K562 (cell line): ENCODE results near the gene FAM227B. TPM values are rescaled to one million over a fixed set of nuclear protein-coding genes. Genes with fewer than 3 reads are reported as not detected.

ENCODE experiments used
- ATAC-seq: fragments of 200-7000 bp; cut with Tn5 transposase; 3 replicates; pipeline ENCODE4 v1.9.1; 2020; ENCODE audit warnings: moderate library complexity
- BruUV-seq: library from RNA; stranded (reverse); fragments of 400-500 nt; replicated peaks from 2 replicates; lab custom pipeline; 2021; lab: Mats Ljungman, UMichigan
- CTCF ChIA-PET: fragments of 300-600 bp; formaldehyde crosslinking; extraction: SDS; loops from one replicate; lab custom pipeline; 2021; ENCODE audit warnings: low intra/inter-chr PET ratio; lab: Yijun Ruan, JAX
- POLR2A ChIA-PET: fragments of 300-600, 350-650 bp; sonication (Branson Sonifier 250); formaldehyde crosslinking; extraction: SDS; loops from one replicate; lab custom pipeline; 2021; ENCODE audit warnings: antibody characterized with exemption, inconsistent platforms; lab: Yijun Ruan, JAX
- DNase-seq, 4 experiments: peaks; one replicate each; pipeline versions ENCODE4 v3.0.0 to v3.0.0-alpha.2; 2011 to 2018; ENCODE audit warnings: low spot score in 3 of 4, mixed read lengths in 3 of 4; ENCODE audit errors: extremely low read depth in 1 of 4
- FAIRE-seq: peaks from 2 replicates; lab custom pipeline; 2011; peaks lifted over from hg19 to GRCh38; lab: Jason Lieb, UNC
- H2AFZ ChIP-seq: 2 replicates; pipeline ENCODE4 v1.6.0; 2011; ENCODE audit warnings: low read depth, low read length, control low read depth, inconsistent platforms
- H3K27ac ChIP-seq: fragments of 200-600 bp; 3 replicates; pipeline ENCODE4 v1.8.0; 2011; ENCODE audit warnings: low read depth, mild to moderate bottlenecking, control low read depth, inconsistent platforms, low read length, moderate library complexity, mixed read lengths; ENCODE audit errors: extremely low read depth
- H3K27me3 ChIP-seq, 2 experiments: fragments of 300-600 bp in 1 of 2; 2 replicates in 1 of 2; 3 replicates in 1 of 2; pipeline versions ENCODE4 v1.6.0 to v1.8.0; 2011; ENCODE audit warnings: inconsistent platforms in 2 of 2, low read length in 2 of 2, mild to moderate bottlenecking in 1 of 2, mixed read lengths in 1 of 2, moderate library complexity in 1 of 2; ENCODE audit not compliant: control insufficient read depth in 2 of 2, insufficient read depth in 2 of 2
- H3K36me3 ChIP-seq: fragments of 300-600 bp; 3 replicates; pipeline ENCODE4 v1.8.0; 2011; ENCODE audit warnings: mild to moderate bottlenecking, low read length, inconsistent platforms; ENCODE audit not compliant: control insufficient read depth, insufficient read depth
- H3K4me1 ChIP-seq, 2 experiments: fragments of 200-600 bp in 1 of 2; replicated peaks in 1 of 2; 2 replicates in 1 of 2; 3 replicates in 1 of 2; pipeline versions ENCODE4 v1.5.1 to v1.8.0; 2011; ENCODE audit warnings: inconsistent platforms in 2 of 2, low read length in 2 of 2, mild to moderate bottlenecking in 1 of 2, mixed read lengths in 1 of 2, moderate library complexity in 1 of 2; ENCODE audit not compliant: control insufficient read depth in 2 of 2, insufficient read depth in 2 of 2
- H3K4me2 ChIP-seq: 2 replicates; pipeline ENCODE4 v1.6.1; 2011; ENCODE audit warnings: low read length, control low read depth, inconsistent platforms, mixed read lengths; ENCODE audit not compliant: insufficient read depth
- H3K4me3 ChIP-seq: fragments of 200-600 bp; sonication (generic), shearing (Covaris generic); 2 replicates; pipeline ENCODE4 v1.5.1; 2016; ENCODE audit warnings: control low read depth, inconsistent platforms
- H3K79me2 ChIP-seq: fragments of 200-600 bp; 3 replicates; pipeline ENCODE4 v1.8.0; 2011; ENCODE audit warnings: low read length, inconsistent platforms; ENCODE audit not compliant: control insufficient read depth, insufficient read depth
- H3K9ac ChIP-seq, 2 experiments: 2 replicates each; pipeline versions ENCODE4 v1.6.0 to v1.6.1; 2011; ENCODE audit warnings: low read depth in 2 of 2, low read length in 2 of 2, control low read depth in 1 of 2, inconsistent platforms in 1 of 2, mild to moderate bottlenecking in 1 of 2, mixed read lengths in 1 of 2; ENCODE audit not compliant: insufficient read depth in 1 of 2
- H3K9me1 ChIP-seq: one replicate; pipeline ENCODE4 v1.6.0; 2011; ENCODE audit warnings: inconsistent platforms, mild to moderate bottlenecking, low read length, moderate library complexity; ENCODE audit not compliant: control insufficient read depth, insufficient read depth
- H3K9me3 ChIP-seq: replicated peaks from 2 replicates; pipeline ENCODE4 v1.5.1; 2011; ENCODE audit warnings: low read depth, low read length, inconsistent platforms; ENCODE audit not compliant: control insufficient read depth, insufficient read depth
- H4K20me1 ChIP-seq: replicated peaks from 2 replicates; pipeline ENCODE4 v1.6.1; 2011; ENCODE audit warnings: low read length, inconsistent platforms, mixed read lengths; ENCODE audit not compliant: control insufficient read depth, insufficient read depth
- BRF1 ChIP-seq: IDR thresholded peaks from 3 replicates; pipeline ENCODE4 v1.6.1; 2011; ENCODE audit warnings: borderline replicate concordance, mild to moderate bottlenecking; ENCODE audit not compliant: insufficient read length; ENCODE audit errors: extremely low read depth
- EZH2 ChIP-seq: IDR thresholded peaks from 2 replicates; pipeline ENCODE4 v1.6.1; 2012; ENCODE audit warnings: low read depth, mild to moderate bottlenecking, inconsistent platforms, low read length, borderline replicate concordance
- HNRNPH1 ChIP-seq: fragments of 200-400 bp; formaldehyde crosslinking; optimal IDR thresholded peaks from 2 replicates; pipeline ENCODE3; 2017; ENCODE audit warnings: low read depth, mild to moderate bottlenecking, low read length, moderate library complexity
- HNRNPK ChIP-seq: fragments of 200-400 bp; formaldehyde crosslinking; IDR thresholded peaks from one replicate; pipeline ENCODE4 v1.6.1; 2018; ENCODE audit warnings: mild to moderate bottlenecking, low read depth, low read length; ENCODE audit not compliant: poor library complexity, severe bottlenecking
- KLF10 ChIP-seq: fragments of 250-450 bp; sonication (Bioruptor Pico); IDR thresholded peaks from 2 replicates; pipeline ENCODE4 v1.6.1; 2021; ENCODE audit warnings: matching md5 sums
- NCOR1 ChIP-seq: fragments of 450-650 bp; IDR thresholded peaks from 2 replicates; pipeline ENCODE4 v1.6.1; 2016; ENCODE audit warnings: mild to moderate bottlenecking, moderate library complexity
- PCBP2 ChIP-seq: fragments of 200-400 bp; formaldehyde crosslinking; IDR thresholded peaks from 2 replicates; pipeline ENCODE4 v1.6.1; 2018; ENCODE audit warnings: low read length, low read depth, mild to moderate bottlenecking, moderate library complexity; ENCODE audit not compliant: poor library complexity, severe bottlenecking
- RBM17 ChIP-seq: fragments of 200-400 bp; formaldehyde crosslinking; IDR thresholded peaks from 2 replicates; pipeline ENCODE4 v1.6.1; 2017; ENCODE audit warnings: low read depth, mild to moderate bottlenecking, low read length, borderline replicate concordance
- TBL1XR1 ChIP-seq, 2 experiments: IDR thresholded peaks; 2 replicates each; pipeline ENCODE4 v1.6.1; 2012; ENCODE audit warnings: improper control_type of control experiment in 2 of 2, low read length in 2 of 2, mild to moderate bottlenecking in 1 of 2
- YBX1 ChIP-seq: fragments of 450-650 bp; IDR thresholded peaks from 2 replicates; pipeline ENCODE4 v1.7.1; 2016; ENCODE audit warnings: mild to moderate bottlenecking
- ZNF512 ChIP-seq: IDR thresholded peaks from 2 replicates; pipeline ENCODE4 v1.6.1; 2016; ENCODE audit warnings: missing genetic modification characterization, missing compliant biosample characterization
- ZNF592 ChIP-seq: fragments of 450-650 bp; IDR thresholded peaks from 2 replicates; pipeline ENCODE4 v1.6.1; 2017; ENCODE audit warnings: antibody characterized with exemption, mild to moderate bottlenecking
- ZNF707 ChIP-seq: fragments of 250-450 bp; sonication (Bioruptor Pico); conservative IDR thresholded peaks from 2 replicates; pipeline ENCODE4 v1.8.0; 2022; ENCODE audit warnings: inconsistent platforms, mild to moderate bottlenecking, moderate library complexity
- WGBS: fragments of 100-300 bp; shearing (Covaris generic); methylation state at CpG from one replicate; pipeline ENCODE4 v1.1.6; 2016; ENCODE audit warnings: low coverage, mixed read lengths; ENCODE audit not compliant: insufficient coverage; ENCODE audit errors: missing lambda C conversion rate; 5-methylcytosine and 5-hydroxymethylcytosine counted together
- in situ Hi-C: fragments of 300-500 bp; cut with MboI; formaldehyde crosslinking; loops from 4 replicates; pipeline ENCODE4 v1.15.0; 2018; ENCODE audit warnings: inconsistent platforms, mixed read lengths
- intact Hi-C: fragments of 100-400 bp; cut with micrococcal nuclease; formaldehyde crosslinking; loops from 2 replicates; pipeline ENCODE4 v1.14.2; 2022
- polyA plus RNA-seq, 8 experiments: library from polyadenylated mRNA; depleted of rRNA in 4 of 8; stranded (reverse) in 5 of 8; unstranded in 3 of 8; fragments of >200 nt; fragmentation: Nextera tagmentation in 2 of 8; fragmentation: Illumina TruSeq in 1 of 8; extraction: Ambion mirVana in 2 of 8; extraction: Trizol in 1 of 8; gene quantifications; 2 replicates each; pipeline versions ENCODE4 v1.2.1 to v1.2.3, GENCODE V29; 2011 to 2014; ENCODE audit warnings: inconsistent platforms in 1 of 8, missing spikeins in 1 of 8
- total RNA-seq, 7 experiments: library from RNA; depleted of rRNA in 6 of 7; stranded (reverse); fragments of >200 nt in 6 of 7; fragmentation: Illumina TruSeq in 2 of 7; extraction: Trizol in 2 of 7; gene quantifications; 2 replicates each; pipeline versions ENCODE4 v1.2.1 to v1.2.3, GENCODE V29; 2011 to 2021; ENCODE audit warnings: low replicate concordance in 1 of 7

The FAM227B gene
- total and polyA plus RNA-seq, 9 of the 15 experiments (the other 6 are each of a cell fraction or from before 2014, with no cell fraction given): 5.1 to 12.5 (median 11.2) TPM

GRCh38 chr15:49656734-49657133, 36.1 kb upstream of the FAM227B start:
- H3K4me2 ChIP-seq: no peak overlapping the region
- H3K27ac ChIP-seq: no peak overlapping the region
- H3K36me3 ChIP-seq: no peaks in the 10 kb centered on the region
- H4K20me1 ChIP-seq: no peaks in the 10 kb centered on the region
- BruUV-seq: no TSS peak
- H3K27me3 ChIP-seq: no peaks in the 10 kb centered on the region
- peaks cover 2% of the 10 kb centered on the region; the same call in 1 of the 2 replicates for H3K9me3 ChIP-seq
- POLR2A ChIA-PET: no interaction called here
- WGBS: 0% methylated on average over 1 of the region's 1 CpG
- H3K4me3 ChIP-seq: no peak overlapping the region
- H2AFZ ChIP-seq: no peak overlapping the region
- intact Hi-C loops: no loop called here
- H3K9me1 ChIP-seq: no peaks in the 10 kb centered on the region
- in situ Hi-C loops: no loop called here
- H3K4me1 ChIP-seq: no peaks in the 10 kb centered on the region
- no peaks in the 10 kb centered on the region for H3K79me2 ChIP-seq
- TF ChIP-seq RBM17 (no peak), YBX1 (no peak), ZNF592 (no peak), ZNF512 (0 out of 2 replicates have a peak, but pooled peaks have one; percentile 27), PCBP2 (peak; percentile 59), HNRNPH1 (no peak), NCOR1 (no peak), EZH2 (no peak), TBL1XR1 (IDR thresholded peaks at IDR 0.05; ENCODE audit: low read length in 2 of 2) (no peak), KLF10 (no peak), ZNF707 (CRISPR knock-in tag) (no peak), BRF1 (no peak), HNRNPK (peak; percentile 25)
- DNase-seq (no peak), FAIRE-seq (no peak), ATAC-seq (no peak)
- H3K9ac ChIP-seq: no peak overlapping the region
- CTCF ChIA-PET: no interaction called here
